NCI-H2107 (cell line): ENCODE measurements around the gene CGB3.
A peak's percentile ranks its signal among the peaks of the same experiment; 100 is the strongest.
"Not testable (repeated sequence)": the region's sequence is repeated elsewhere in the genome, so short reads cannot be mapped to it uniquely, and the experiment has no call there.

Experiments used
- DNase-seq: peaks from one replicate; lab custom pipeline; 2025; lab: John Stamatoyannopoulos, UW

Gene CGB3

GRCh38 chr19:49042666-49043065, 18.5 kb upstream of the CGB3 start:
- not testable (repeated sequence) for DNase-seq

- DNase-seq: no peak
Observed at GRCh38 chr19:49042177-49042576, 18.0 kb upstream of the CGB3 start.

- DNase-seq: not testable (repeated sequence)
Observed at GRCh38 chr19:49039736-49040135, 15.6 kb upstream of the CGB3 start.

- DNase-seq: not testable (repeated sequence)
Observed at GRCh38 chr19:49038557-49039276, 14.6 kb upstream of the CGB3 start.

- DNase-seq: not testable (repeated sequence)
Observed at GRCh38 chr19:49038111-49038510, 14.0 kb upstream of the CGB3 start.

GRCh38 chr19:49036815-49037214, 12.7 kb upstream of the CGB3 start, which contains the start of gene CGB1:
CGB1 (minus strand) TSS chr19:49036895; CDS start chr19:49036711, 184 bp downstream.
- not testable (repeated sequence) for DNase-seq

- DNase-seq: not testable (repeated sequence)
Observed at GRCh38 chr19:49031642-49032301, 7.6 kb upstream of the CGB3 start, which contains the start of gene CGB2. CGB2 (plus strand) TSS chr19:49031890; CDS start chr19:49032096, 206 bp downstream.

GRCh38 chr19:49030323-49030722, 6.2 kb upstream of the CGB3 start:
- DNase-seq: not testable (repeated sequence)

- not testable (repeated sequence) for DNase-seq
Observed at GRCh38 chr19:49029749-49030148, 5.6 kb upstream of the CGB3 start.

- DNase-seq: not testable (repeated sequence)
Observed at GRCh38 chr19:49028686-49029085, 4.6 kb upstream of the CGB3 start.

GRCh38 chr19:49025599-49025998, 1.5 kb upstream of the CGB3 start:
- DNase-seq: not testable (repeated sequence)

GRCh38 chr19:49025088-49025487, 955 bp upstream of the CGB3 start:
- DNase-seq: not testable (repeated sequence)

- DNase-seq: no peak
Observed at GRCh38 chr19:49022116-49022515, 2.0 kb downstream of the CGB3 start.

GRCh38 chr19:49020931-49021895, 2.9 kb downstream of the CGB3 start:
- no peak for DNase-seq

GRCh38 chr19:49020342-49020741, 3.8 kb downstream of the CGB3 start:
- DNase-seq: no peak

- peak; percentile 51 for DNase-seq
Observed at GRCh38 chr19:49019242-49019932, 4.7 kb downstream of the CGB3 start.

- not testable (repeated sequence) for DNase-seq
Observed at GRCh38 chr19:49018388-49019241, 5.5 kb downstream of the CGB3 start.

GRCh38 chr19:49017666-49018351, 6.3 kb downstream of the CGB3 start:
- DNase-seq: no peak

GRCh38 chr19:49017041-49017665, 7.0 kb downstream of the CGB3 start, which contains the start of gene LHB:
LHB (minus strand) TSS chr19:49017091; CDS start chr19:49017081, 10 bp downstream.
- DNase-seq: no peak
